Measurements from ENCODE around the gene GPN2. TPM values are rescaled to one million over a fixed set of nuclear protein-coding genes. Genes with fewer than 3 reads are reported as not detected.

Gene GPN2
- total RNA-seq, 6 experiments from 2014 or later = 5.6 to 18.3 (median 15.3) TPM

DNA sequence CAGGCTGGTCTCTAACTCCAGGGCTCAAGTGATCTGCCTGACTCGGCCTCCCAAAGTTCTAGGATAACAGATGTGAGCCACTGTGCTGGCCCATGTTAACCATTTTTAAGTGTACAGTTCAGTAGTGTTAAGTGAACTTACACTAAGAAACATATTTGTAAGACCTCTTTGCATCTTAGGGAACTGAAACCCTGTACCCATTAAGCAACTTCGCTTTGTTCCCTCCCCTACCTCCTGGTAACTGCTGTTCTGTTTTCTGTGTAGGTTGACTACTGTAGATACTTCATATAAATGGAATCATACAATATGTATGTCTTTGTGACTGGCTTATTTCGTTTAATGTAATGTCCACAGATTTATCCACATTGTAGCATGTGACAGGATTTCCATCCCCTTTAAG, 42.4 kb upstream of the GPN2 start:
- TF ChIP-seq POLR2A (IDR thresholded peaks at IDR 0.05) = no peak
- TF ChIP-seq, protein P1, sequence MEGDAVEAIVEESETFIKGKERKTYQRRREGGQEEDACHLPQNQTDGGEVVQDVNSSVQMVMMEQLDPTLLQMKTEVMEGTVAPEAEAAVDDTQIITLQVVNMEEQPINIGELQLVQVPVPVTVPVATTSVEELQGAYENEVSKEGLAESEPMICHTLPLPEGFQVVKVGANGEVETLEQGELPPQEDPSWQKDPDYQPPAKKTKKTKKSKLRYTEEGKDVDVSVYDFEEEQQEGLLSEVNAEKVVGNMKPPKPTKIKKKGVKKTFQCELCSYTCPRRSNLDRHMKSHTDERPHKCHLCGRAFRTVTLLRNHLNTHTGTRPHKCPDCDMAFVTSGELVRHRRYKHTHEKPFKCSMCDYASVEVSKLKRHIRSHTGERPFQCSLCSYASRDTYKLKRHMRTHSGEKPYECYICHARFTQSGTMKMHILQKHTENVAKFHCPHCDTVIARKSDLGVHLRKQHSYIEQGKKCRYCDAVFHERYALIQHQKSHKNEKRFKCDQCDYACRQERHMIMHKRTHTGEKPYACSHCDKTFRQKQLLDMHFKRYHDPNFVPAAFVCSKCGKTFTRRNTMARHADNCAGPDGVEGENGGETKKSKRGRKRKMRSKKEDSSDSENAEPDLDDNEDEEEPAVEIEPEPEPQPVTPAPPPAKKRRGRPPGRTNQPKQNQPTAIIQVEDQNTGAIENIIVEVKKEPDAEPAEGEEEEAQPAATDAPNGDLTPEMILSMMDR (IDR thresholded peaks at IDR 0.05) = no peak
- Histone ChIP-seq H3K4me3 (no peak overlapping the region), H3K27ac (no peak overlapping the region), H3K4me1 (peaks cover 0 to 18% (median 7%) of the 10 kb centered on the region in 4 donors), H3K36me3 (peaks cover 0 to 41% (median 17%) of the 10 kb centered on the region in 4 donors), H3K27me3 (no peaks in the 10 kb centered on the region), H3K9me3 (no peaks in the 10 kb centered on the region)
- 87% methylated on average over 3 of the region's 3 CpGs for WGBS (ENCODE audit: insufficient coverage, low coverage, low lambda C conversion rate, missing lambda C conversion rate)
- no peak for DNase-seq
- intact Hi-C loops (cut with DNase I) = no loop called here
- ATAC-seq = peak in 3 of 4 donors; percentile 25 to 50 (median 36)

- no peak overlapping the region for H3K27ac ChIP-seq
- no peak for TF ChIP-seq POLR2A (IDR thresholded peaks at IDR 0.05)
- TF ChIP-seq, protein P1 (IDR thresholded peaks at IDR 0.05) = no peak
- no peaks in the 10 kb centered on the region for H3K9me3 ChIP-seq
- intact Hi-C loops (cut with DNase I) = no loop called here
- H3K27me3 ChIP-seq = no peaks in the 10 kb centered on the region
- peaks cover 0 to 50% (median 21%) of the 10 kb centered on the region in 4 donors for H3K36me3 ChIP-seq
- H3K4me3 ChIP-seq = no peak overlapping the region
- 80% methylated on average over 3 of the region's 3 CpGs for WGBS (ENCODE audit: insufficient coverage, low coverage, low lambda C conversion rate, missing lambda C conversion rate)
- no peak for DNase-seq
- ATAC-seq = no peak
- H3K4me1 ChIP-seq = peaks cover 0 to 22% (median 5%) of the 10 kb centered on the region in 4 donors
These were observed 33.6 kb upstream of the GPN2 start for GRCh38 chr1:26923711-26924110.

DNA sequence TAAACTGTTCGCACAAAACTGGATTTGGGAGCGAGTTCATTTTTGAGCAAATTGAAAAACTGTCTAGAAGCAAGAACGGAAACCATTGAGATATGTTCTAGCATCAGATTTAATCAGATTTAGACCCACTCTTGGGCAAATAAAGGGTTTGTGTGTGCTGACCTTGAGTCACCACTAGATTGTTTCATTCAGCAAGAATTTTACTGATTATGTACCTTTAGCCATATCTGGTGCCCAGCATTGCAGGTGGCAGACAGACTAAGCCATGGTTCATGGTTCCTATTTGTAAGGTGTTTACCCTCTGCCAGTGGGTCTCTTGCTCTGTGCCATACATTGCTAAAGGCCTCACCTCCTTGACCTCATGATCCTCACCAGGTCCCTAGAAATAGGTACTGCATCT, 32.8 kb upstream of the GPN2 start:
- Histone ChIP-seq H3K36me3 (peaks cover 0 to 41% (median 18%) of the 10 kb centered on the region in 4 donors), H3K9me3 (no peaks in the 10 kb centered on the region), H3K27me3 (no peaks in the 10 kb centered on the region), H3K27ac (peak overlapping the region in 2 of 3 donors; percentile 94), H3K4me3 (peak overlapping the region; percentile 87 to 99 (median 94)), H3K4me1 (peaks cover 0 to 22% (median 5%) of the 10 kb centered on the region in 4 donors)
- no peak for DNase-seq
- intact Hi-C loops (cut with DNase I) = no loop called here
- ATAC-seq = peak in 1 of 4 donors; percentile 28
- WGBS (ENCODE audit: insufficient coverage, low coverage, low lambda C conversion rate, missing lambda C conversion rate) = 86% methylated on average over 3 of the region's 3 CpGs
- TF ChIP-seq, protein P1 (IDR thresholded peaks at IDR 0.05) = no peak
- no peak for TF ChIP-seq POLR2A (IDR thresholded peaks at IDR 0.05)

DNA sequence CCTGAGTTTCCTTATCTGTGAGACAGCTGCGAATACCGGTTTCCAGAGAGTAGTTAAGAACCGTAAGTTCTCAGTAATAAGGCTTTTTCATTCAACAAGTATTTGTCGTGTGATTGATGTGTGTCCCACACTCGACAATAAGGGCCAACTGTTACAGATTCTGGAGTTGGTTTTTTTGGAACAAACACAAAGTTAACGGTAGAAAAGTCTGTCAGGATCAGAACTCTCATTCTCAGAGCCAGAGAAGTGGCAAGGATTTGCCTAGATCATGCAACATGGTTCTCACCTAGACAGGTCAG, 32.3 kb upstream of the GPN2 start:
- no peaks in the 10 kb centered on the region for H3K9me3 ChIP-seq
- peaks cover 0 to 36% (median 15%) of the 10 kb centered on the region in 4 donors for H3K36me3 ChIP-seq
- peak overlapping the region; percentile 87 to 99 (median 94) for H3K4me3 ChIP-seq
- no peaks in the 10 kb centered on the region for H3K27me3 ChIP-seq
- intact Hi-C loops (cut with DNase I) = no loop called here
- TF ChIP-seq POLR2A (IDR thresholded peaks at IDR 0.05) = no peak
- TF ChIP-seq, protein P1 (IDR thresholded peaks at IDR 0.05) = no peak
- DNase-seq (no peak), ATAC-seq (no peak)
- H3K4me1 ChIP-seq = peaks cover 0 to 22% (median 5%) of the 10 kb centered on the region in 4 donors
- peak overlapping the region; percentile 87 to 94 (median 94) for H3K27ac ChIP-seq
- WGBS (ENCODE audit: insufficient coverage, low coverage, low lambda C conversion rate, missing lambda C conversion rate) = 11% methylated on average over 6 of the region's 6 CpGs

All from right lobe of liver (tissue), 6 donors.